Dedifferentiated amniotic fluid mesenchymal stem cell (primary cell): ENCODE measurements around the gene LRRC38.
"Not testable (repeated sequence)": the region's sequence is repeated elsewhere in the genome, so short reads cannot be mapped to it uniquely, and the experiment has no call there.

ENCODE experiments used
- DNase-seq: peaks from one replicate; pipeline ENCODE4 v3.0.0-alpha.2; 2016; ENCODE audit errors: extremely low spot score

LRRC38 gene, protein sequence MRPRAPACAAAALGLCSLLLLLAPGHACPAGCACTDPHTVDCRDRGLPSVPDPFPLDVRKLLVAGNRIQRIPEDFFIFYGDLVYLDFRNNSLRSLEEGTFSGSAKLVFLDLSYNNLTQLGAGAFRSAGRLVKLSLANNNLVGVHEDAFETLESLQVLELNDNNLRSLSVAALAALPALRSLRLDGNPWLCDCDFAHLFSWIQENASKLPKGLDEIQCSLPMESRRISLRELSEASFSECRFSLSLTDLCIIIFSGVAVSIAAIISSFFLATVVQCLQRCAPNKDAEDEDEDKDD

GRCh38 chr1:13513895-13514546, at the start of gene LRRC38:
LRRC38 (minus strand) TSS chr1:13514003; CDS start chr1:13513593, 410 bp downstream.
- DNase-seq, result no peak

DNA sequence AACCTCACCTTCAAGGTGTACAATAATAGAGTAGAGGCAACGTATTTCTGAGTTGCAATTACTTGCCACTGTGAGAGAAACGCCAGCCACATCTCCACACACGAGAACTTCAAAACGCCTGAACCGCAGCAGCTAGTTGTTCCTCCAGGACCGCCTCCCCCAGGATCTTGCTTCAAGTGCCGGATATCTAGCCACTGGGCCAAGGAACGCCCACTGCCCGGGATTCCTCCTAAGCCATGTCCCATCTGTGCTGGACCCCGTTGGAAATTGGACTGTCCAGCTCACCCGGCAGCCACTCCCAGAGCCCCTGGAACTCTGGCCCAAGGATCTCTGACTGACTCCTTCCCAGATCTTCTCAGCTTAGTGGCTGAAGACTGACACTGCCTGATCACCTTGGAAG, 49.2 kb upstream of the LRRC38 start:
- not testable (repeated sequence) for DNase-seq

DNA sequence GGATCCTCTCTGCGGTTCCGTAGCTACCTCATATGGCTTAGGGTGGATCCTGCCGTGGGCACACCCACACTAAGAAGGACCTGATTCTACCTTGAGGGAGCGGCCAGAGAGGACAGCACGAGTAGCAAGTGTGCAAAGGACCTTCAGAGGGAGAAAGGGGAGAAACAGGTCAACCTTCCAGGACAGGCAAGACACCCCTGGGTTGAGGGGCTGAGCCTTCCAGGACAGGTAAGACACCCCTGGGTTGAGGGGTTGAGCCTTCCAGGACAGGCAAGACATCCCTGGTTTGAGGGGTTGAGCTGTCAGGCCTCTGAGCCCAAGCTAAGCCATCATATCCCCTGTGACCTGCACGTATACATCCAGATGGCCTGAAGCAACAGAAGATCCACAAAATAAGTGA, 46.7 kb upstream of the LRRC38 start:
- DNase-seq, result no peak

DNA sequence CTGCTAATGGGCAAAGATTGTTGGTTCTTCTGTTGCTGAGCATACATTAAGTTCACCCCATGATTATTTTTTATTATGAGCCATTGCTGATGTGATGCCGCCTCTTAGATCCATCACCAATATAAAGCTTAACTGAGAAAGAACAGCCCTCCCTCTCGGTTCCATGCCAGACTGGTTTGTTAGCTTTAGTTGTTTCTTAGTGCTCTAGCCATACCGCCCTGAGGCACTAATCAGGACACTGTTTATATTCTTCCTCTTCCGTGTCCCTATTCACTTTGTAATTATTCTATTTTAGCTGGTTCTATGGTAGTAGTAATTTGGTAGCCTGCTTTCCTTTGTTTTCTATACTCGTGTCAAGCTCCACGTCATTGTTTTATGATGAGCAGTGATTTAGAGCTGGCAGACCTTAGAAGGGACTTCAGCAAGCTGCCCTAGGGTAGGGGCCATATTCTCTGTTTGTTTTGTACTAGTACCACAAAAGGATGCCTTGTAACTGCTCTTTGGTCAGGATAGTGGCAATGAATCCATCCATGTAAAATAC, 42.5 kb upstream of the LRRC38 start:
- no peak for DNase-seq

- no peak for DNase-seq
These were observed 41.0 kb upstream of the LRRC38 start for GRCh38 chr1:13554798-13555197.

DNA sequence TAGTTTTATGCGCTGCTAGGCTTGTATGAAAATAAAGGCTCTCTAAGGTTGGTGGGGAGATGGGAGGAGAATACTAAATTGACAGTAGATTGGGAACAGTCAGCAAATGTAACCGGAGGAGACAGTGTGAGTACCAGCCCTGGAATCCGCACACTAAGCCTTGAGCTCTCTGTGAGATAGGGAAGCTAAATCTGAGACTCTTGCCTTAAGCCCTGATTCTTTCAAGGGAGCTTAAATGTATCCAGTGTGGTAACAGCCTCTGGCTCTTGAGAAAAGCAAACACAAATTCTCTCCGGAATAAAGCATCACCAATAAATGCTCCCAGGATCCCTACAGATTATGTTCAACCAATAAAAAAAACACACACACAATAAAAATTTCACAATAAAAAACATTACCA, 36.9 kb upstream of the LRRC38 start:
- DNase-seq, result no peak

DNA sequence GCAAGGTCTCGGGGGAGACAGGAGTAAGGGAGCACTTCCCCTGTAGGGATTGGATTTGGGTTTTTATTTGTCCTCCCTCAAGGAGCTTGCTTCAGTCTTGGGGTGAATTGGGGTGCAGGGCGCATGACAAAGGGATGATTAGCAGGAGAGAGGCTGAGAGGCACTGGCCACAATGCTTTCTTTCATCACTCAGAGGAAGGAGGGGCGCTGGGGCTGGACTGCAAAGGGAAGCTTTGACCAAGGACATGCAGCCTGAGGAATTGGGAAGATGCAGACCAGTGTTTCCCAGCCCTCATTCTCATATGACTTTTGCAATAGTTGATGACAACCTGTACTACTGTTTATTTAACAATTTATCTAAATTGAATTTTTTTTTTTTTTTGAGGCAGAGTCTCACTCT, 35.7 kb upstream of the LRRC38 start:
- DNase-seq, result no peak

DNA sequence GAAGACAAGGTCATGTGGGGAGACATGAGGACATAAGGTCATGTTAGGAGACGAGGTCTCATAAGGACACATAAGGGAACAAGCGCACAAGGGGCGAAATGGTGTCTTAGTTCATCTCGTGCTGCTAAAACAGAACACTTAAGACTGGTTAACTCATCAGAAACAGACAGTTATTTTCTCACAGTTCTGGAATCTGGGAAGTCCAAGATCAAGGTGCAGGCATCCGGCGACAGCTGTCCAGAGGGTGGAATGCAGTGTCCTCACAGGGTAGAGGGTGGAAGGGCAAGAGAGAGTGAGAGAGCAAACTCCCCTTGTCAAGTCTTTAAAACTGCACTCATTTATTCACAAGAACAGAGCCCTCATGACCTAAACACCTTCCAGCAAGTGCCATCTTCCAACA, 35.2 kb upstream of the LRRC38 start:
- no peak for DNase-seq

DNA sequence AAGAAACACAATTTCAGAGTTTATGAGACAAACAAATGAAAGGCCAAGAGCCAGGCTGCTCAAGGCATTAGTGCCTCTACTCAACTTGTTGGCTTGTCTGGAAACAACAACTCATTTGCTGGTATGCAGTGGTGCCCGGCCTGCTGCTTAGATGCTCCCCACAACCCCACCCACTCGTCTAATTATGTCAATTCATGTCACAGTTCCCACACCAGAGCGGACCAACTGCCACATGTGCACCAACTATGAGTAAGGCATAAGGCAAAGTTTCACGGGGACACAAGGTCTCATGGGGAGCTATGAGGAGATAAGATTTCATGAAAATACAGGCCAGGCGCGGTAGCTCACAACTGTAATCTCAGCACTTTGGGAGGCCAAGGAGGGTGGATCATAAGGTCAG, 34.5 kb upstream of the LRRC38 start:
- DNase-seq, result no peak

DNA sequence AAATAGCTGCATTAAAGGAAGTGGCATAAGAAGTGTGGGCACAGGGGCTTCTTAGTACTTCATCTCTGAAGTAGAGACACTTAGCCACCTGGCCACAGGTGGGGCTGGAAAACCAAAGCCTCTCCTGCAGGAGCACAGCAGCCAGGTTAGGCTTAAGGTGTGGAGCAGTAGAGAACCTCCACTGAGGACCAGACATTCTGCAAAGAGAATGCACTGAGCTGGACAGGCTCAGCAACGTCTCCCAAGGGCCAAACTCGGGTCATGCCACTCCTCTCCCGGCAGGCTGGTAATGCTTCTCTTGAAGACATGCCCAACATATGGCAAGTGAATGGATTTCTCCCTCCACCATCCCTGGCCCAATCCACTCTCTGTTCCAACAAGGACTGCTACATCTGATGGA, 33.0 kb upstream of the LRRC38 start:
- no peak for DNase-seq

- DNase-seq, result no peak
These were observed 30.4 kb upstream of the LRRC38 start for GRCh38 chr1:13544221-13544556.

DNA sequence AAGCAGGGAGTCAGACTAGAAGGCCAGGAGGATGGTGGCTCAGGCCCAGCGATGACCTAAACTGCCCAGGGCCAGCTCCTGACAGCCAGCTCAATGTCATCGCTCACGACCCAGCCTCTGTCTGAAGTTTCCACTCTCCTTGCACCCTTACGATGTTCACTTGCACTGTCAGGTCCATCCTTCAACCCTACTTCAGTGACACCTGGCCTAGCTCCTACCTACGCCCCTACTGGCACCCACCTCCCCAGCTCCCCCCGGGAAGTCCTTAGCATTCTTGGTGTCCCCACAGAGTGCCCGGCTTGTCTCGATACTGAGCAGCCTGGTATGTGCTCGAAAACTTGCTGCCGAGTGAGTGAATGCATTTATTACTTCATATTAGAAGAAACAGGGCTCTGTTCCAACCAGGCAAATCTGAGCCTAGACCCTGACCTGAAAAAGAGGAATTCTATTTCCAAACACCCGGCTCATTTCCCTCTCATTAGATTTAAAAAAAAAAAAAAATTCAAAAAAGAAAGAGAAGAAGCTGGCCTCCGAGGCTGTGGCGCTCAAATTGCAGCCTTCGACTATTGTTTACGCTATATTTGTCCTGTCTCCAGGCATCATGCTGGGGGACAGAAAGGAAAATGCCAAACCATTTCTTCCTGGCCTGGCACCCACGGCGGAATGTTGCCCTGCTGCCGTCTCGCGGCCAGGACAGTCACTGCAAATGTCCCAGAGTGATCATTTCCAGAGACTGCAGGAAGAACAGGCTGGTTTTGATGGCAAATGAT, 29.8 kb upstream of the LRRC38 start:
- no peak for DNase-seq

- DNase-seq, result no peak
These were observed 27.8 kb upstream of the LRRC38 start for GRCh38 chr1:13541435-13542215.

- no peak for DNase-seq
These were observed 27.1 kb upstream of the LRRC38 start for GRCh38 chr1:13540866-13541265.

- DNase-seq, result no peak
These were observed 25.9 kb upstream of the LRRC38 start for GRCh38 chr1:13539683-13540082.

DNA sequence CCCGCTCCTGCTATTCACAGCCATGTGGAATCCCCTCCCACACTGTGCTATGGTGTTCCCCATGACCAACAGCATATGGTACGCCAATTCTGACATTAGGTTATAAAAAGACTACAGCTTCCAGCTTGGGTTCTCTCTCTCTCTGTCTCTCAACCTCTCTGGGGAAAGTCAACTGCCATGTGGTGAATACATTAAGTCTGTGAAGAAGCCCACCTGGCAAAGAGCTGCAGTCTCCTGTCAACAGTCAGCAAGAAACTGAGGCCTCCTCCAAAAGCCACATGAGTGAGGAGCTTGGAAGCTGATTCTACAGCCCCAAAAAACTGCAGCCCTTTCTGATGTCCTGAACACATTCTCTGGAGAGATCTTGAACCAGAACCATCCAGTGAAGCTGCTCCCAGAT, 25.0 kb upstream of the LRRC38 start:
- DNase-seq, result no peak

GRCh38 chr1:13536571-13536970, 22.8 kb upstream of the LRRC38 start:
- DNase-seq, result no peak

GRCh38 chr1:13535227-13535626, 21.4 kb upstream of the LRRC38 start:
- DNase-seq, result no peak

GRCh38 chr1:13528320-13528719, 14.5 kb upstream of the LRRC38 start:
- DNase-seq, result no peak

DNA sequence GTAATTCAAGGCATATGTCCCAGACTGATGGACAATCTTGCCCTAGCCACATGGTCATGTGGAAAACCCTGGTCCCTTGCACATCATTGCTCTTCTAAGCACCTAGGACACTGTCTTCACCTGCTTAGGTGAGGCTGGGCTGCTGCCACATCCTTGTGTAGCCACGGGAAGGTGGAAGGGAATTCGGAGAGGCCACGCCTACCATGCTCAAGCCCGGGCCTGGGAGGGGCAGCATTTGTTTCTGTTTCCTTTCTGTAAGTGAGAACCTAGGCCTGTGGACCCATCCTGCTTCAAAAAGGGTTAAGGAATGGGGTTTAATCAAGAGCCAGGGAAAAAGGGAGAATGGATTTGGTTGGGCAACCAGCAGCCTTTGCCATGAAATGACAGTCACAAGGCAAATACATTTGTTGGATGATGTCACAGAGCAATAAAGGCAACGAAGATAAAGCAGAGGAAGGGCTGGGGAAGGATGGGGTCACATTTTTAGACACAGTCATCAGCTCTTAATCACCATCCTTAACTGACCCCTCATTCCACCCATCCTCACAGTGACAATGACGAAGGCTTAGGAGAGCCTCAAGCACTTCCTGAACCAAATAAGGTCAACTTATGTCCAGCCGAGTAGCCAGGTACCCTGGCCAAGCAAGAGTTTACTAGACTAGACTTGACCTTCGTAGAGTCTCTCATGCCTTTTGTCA, 10.1 kb upstream of the LRRC38 start:
- no peak for DNase-seq

DNA sequence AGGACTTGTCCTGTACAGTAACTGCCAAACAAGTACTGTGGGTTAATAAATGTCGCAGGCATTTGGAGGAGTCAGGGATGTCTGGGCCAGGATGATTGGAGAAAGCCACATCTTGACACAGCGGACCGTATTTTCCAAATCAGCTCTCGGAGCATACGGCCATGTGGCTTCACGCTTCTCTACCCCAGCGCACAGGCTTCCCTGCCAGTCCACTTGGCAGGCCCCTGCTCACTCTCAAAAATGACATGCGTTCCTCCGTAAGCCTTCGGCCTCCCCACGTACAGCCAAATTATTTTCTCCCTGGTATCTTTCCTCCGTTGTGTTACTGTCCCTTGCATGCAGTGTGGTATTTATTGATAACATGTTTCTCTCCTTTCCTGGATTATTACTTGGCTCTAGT, 7.2 kb upstream of the LRRC38 start:
- DNase-seq, result no peak
